NCI-H1092 (cell line): ENCODE results near the gene SLC17A7.

Experiments
- DNase-seq: peaks from one replicate; lab custom pipeline; 2025; lab: John Stamatoyannopoulos, UW

SLC17A7 gene

DNA sequence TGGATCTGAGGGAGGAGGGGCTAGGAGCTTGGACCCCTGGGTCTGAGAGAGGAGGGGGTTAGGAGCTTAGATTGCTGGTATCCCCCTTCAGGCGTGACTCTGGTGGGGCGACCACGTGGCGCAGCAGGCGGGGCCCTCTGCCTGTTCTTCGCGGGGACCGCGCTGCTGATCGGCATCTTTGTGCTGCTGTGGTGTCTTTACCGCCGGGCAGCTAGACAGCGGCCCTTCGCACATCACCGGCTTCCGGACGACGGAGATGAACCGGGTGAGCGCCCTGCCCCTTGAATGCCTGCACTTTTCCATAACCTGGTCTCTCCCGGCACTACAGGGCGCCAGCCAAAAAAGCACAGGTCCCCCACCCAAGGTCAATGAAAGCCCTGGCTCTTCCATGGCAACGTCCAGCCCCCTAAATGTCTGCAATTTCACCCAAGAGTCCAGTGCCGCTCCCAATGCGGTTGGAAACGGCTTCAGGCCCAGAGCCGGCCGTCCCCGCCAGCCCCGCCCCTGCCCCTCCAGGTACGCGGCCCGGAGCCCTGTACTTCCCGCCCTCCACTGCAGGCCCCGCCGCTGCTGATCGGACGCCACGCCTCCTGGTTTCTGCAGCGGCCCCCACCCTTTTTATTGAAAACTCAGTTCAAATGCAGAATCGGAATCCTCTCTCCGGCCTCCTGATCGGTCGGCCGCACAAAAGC is 13.3 kb downstream of the SLC17A7 start:
- no peak for DNase-seq

DNA sequence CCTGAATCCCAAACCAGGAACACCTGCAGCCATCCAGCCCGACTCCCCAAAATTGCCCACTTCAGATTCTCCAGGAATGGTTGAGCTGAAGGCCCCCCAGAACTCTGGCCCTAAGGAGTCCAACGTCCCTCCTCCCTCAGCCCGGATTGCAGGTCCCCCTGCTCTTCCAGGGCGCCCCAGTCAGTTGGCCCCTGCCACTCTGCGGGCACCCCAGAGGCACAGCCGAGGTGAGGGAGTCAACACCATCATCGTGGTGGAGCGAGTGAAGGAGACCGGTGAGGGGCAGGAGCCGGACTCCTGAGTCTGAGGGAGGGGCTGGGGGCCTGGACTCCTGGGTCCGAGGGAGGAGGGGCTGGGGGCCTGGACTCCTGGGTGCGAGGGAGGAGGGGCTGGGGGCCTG is 14.0 kb downstream of the SLC17A7 start:
- no peak for DNase-seq

DNA sequence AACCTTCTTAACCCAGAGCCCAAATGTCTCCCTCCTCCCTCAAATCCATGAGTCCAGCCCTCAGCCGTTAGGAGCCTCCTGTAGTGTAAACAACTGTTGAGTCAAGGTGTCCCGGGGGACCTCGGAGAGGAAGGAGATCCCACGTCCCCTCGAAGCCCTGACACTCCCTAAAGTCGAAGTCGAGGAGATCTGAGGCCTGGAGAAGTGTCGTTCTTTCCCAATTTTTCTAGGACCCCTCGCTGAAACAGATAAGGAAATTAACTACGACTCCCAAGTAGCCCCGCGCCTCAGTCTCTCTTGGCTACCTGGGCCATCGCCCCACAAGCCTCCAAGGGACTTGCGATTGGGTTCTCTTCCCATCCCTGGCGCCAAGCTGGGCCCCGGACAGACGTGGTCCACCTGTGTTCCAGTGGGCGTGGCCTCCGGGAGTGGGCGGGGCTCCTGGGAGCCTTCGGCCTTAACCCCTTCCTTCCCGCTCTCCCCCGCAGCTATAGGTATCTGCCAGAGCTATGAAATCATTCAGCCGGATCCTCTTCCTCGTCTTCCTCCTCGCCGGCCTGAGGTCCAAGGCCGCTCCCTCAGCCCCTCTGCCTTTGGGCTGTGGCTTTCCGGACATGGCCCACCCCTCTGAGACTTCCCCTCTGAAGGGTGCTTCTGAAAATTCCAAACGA is 15.3 kb downstream of the SLC17A7 start:
- DNase-seq = no peak

DNA sequence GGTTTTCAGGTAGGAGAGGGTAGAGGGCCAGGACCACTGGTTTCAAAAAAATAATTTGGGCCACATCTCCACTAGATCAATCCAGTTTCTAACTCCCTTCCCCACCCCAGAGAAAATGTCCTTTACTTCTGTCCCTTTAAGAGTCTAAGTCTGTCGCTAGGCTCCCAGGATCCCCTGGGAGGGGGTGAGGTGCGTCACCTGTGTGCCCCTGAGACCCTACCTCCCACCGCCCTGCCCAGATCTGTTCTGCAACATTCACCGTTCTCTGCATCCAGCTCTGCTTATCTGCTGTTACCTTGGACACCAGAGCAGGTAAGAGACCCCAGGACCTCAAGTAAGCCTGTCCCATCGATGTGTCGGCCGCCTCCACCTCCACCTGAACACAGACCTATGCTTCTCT is 16.1 kb downstream of the SLC17A7 start, which contains the start of gene GFY:
Gene GFY (plus strand): TSS at position 211 of the 400 bp plus-strand sequence. CDS start 1,043 bp downstream, outside the sequence.
- DNase-seq = no peak

DNA sequence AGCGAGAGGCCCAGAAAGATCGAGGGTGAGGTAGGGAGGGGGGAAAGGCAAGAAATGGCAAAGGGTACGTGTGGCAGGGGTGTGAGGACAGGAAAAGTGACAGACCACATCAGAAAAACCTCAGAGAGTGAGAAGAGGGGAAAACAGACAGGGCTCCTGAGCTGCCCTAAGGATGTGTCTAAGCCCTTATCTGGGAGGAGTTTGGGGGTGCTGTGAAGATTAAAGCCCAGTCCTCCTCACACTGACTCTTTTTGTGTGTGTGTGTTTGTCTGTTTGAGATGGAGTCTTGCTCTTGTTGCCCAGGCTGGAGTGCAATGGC is 17.4 kb downstream of the SLC17A7 start:
- no peak for DNase-seq

DNA sequence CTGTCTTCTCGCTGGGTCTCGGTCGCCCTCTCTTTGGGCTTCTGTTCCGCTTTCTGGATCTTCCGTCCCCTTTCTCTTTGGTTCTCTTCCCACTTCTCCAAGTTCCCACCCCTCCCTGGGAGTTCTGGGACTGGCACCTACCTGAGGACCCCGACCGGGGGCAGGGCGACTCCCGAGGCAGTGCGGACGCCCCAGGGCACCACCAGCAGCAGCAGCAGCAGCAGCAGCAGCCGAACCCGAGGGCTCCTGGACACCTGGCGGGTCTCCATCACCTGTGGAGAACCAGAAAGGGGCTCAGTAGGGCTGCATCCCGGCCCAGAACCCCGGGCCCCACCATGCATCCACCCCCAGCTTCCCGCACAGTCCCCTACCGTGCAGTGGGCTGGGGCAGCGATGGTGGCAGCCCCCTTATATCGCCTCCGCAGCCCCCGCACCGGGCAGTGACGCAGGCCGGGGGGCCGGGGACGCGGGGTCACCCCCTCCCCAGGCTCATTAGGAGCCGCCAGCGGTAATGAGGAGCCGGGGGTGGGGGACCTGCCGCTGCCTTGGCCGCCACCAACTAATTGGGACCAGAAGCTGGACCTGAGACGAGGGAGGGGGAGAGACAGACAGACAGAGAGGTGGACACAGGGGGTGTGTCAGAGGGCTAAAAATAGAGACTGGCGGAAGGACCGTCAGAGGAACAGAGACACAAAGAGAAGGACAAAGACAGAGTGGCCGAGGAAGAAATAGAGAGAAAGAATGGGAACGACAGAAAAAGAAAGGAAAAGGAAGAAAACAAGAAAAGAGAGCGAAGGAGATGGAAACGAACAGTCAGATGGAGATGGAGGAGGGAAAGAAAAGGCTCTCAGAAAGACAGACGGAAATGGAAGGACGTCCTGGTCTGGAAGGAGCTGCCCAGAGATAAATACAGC is 18.0 kb downstream of the SLC17A7 start, which contains the start of gene PTH2:
Gene PTH2 (minus strand): TSS at position 371 of the 914 bp plus-strand sequence. CDS start 102 bp downstream, at position 269.
- no peak for DNase-seq

DNA sequence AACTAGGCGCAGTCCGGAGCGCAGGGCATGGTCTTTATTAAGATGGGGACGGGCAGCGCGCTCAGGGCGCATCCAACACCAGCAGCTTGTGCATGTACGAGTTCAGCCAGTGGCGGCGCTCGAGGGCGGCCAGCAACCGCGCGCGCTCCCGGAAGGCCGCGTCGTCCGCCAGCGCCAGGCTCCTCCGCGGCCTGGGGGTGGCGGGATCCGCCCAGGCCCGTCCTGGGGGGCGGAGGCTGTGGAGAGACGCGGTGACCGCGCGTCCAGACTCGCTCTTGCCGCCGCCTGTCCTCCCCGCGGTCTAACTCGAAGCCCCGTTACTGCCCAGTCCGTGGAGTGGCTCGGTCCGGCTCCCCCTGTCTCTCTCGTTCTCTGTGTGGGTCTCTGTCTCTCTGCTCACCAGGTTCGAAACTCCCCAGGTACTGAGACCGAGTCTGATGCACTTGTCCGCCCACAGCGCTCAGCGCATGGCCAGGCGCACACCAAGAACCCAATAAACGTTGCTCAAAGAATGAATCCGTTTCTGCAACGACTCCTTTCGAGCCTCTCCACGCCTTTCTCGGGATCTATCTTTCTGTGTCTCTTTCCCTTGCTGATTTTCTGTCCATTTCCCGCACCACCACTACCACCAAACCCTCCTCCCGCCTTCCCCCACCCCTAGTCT is 18.8 kb downstream of the SLC17A7 start:
- DNase-seq = peak; percentile 9

DNA sequence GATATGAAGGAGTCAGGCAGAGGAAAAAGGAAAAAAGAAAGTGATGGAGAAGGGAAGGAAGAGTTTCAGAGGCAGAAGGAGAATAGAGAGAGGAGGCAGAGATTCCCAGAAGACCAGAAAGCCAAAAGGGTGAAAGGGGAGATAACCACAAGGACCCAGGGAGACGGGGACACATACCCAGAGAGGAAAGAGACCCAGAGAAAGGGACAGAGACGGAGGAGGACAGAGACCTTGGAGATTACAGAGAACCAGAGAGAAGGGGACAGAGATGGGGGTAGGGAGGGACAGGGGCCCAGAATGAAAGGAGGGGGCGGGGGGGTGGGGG is 19.5 kb downstream of the SLC17A7 start:
- DNase-seq = no peak

DNA sequence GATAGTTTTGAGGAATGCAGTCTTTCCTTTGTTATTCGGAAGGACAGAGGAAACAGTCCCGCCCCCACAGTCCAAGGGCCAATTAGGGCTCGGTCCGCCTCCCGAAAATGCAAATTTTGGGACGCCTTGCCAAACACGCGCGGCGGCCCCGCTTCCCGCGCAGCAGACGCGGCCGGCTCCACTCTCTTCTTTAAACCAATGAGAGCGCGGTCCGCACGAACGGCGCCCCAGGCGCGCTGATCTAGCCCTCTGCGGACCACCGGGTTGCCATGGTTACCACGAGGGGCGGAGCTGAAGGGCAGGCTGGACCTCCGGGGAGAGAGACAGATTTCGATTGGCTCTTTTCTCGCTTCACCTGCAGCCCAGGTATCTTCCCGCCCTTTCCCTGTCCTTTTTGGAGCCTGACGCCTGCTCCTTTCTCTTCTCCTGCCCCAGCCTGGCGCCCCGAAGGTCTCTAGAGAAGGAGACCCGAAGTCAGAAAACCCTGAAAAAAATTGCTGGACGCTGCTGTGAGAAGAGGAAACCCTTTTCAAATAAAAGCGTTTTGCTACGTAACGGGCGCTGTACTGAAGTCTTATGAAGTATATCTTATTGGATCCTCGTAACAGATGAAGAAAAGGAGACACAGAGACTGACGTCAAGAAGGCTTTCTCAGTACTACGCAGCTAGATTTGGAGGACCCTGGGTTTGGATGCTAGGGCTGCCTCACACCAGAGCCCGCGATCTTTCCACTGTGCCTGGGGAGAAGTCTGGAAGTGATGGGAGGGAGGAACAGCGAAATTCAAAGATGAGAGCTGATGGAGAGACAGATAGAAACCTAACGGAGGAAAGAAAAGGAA is 20.1 kb downstream of the SLC17A7 start:
- DNase-seq = peak; percentile 61

DNA sequence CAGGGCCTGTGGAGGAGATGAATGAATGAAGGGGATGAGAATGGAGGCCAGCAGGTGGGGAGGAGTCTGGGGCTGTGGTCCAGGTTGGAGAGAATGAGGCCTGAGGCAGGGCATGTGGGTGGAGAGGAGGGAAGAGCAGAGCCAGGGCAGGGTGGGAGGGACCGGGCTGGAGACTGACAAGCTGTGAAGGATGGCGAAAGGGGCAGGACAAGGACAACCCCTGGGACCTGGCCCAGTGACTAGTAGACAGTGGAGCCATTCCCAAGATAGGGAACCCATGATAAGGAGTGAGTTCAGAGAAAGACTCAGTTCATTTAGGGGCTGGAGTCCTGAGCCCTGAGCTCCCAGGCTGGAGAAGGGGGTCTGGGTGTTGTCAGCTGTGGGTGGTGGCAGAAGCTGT is 21.1 kb downstream of the SLC17A7 start:
- no peak for DNase-seq

DNA sequence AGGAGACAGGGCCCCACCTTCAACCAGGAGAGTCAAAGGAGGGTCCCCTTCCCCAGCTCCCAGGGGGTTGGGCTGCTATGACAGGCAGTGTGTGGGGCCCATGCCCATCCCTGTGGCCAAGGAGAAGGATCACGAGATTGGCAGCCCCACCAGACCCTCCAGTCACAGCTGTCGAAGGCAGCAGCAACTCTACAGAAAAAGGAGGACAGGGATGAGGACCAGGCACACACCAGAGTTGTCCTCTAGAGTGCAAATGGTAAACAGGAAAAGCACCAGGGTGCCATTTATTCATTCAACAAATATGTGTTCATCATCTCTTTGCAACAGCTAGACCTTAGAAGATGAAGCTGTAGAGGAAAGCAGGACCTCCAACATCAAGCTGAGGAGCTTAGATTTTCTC is 22.2 kb downstream of the SLC17A7 start:
- no peak for DNase-seq

DNA sequence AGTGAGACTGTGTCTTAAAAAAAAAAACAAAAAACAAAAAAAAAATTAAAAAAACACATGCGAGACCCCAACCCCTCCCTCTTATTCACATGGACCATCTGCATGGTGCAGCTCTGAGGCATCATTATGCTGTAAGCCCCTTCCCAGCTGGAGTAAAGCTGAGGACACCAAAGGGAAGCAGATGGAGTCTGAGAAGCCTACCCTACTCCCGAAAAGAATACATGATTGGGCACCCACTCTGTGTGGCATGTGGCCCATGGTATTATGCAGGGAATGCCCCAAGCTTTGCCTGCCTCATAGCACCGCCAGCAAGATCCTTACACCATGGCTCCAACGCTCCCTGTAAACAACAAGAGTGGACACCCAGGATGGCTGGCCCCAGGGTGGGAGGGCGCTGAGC is 22.8 kb downstream of the SLC17A7 start:
- DNase-seq = no peak

DNA sequence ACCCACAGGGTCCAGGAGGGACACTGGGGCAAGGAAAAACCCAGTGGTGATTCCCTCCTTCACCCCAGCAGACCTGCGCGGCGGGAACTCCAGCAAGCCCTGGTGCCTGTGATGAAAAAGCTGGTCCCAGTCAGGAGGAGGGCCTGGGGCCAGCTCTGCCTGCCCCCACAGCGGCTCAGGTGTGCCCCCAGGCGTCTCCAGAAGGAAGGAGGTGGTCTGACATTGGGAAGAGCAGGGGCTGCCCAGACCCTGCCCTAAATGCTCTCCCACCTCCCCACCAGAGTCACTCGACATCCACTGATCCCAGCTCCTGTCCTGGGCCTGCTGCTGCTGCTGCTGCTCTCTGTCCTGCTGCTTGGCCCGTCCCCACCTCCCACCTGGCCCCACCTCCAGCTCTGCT is 24.2 kb downstream of the SLC17A7 start:
- DNase-seq = no peak

DNA sequence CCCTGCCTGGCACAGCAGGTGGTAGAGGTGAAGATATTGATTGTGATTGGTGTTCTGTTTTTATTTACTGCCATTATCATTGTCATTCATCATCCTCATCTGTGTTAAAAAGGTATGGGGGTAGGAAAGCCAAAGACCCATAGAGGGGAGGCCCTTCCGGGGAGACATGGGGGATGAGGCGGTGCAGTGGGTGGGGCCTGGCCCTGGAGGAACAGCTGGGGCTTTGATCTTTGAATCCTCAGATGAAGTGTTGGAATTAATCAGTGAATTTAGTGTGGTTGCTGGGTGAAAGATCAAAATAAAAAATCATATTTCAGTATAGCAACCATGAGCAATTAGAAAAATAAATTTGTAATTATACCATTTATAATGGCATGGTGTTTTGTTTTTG is 25.5 kb downstream of the SLC17A7 start:
- no peak for DNase-seq

DNA sequence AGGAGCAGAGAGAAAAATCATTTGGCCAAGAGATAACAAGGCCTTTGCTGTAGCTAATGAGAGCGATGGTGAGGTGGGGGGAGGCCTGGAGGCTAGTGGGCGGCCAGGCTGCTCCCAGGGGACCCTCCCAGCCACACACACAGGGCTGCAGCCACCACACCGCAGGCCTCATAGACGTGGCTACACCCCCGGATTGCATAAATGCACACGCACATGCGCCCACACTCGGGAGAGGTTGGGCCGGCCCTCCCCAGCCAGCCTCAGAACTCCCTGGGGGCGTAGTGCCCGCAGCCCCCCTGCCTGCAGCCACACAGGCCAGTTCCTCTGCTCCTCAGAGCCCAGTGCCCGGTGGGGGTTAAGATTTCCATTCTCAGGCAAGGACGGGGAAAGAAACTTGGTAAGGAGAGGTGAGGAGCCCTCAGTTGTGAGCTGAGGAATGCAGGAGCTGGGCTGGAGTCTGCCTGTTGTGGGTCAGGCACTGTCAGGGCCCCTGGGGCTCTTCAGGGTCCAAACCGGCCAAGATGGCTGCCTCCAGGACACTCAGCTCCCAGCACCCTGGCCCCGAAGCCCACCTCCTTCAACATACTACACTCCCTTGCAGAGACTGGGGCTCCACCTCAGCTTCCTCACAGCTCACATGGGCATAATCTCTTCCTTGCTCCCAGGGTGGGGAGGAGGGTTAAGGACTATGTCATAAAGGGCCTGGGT is 26.1 kb downstream of the SLC17A7 start:
- no peak for DNase-seq

DNA sequence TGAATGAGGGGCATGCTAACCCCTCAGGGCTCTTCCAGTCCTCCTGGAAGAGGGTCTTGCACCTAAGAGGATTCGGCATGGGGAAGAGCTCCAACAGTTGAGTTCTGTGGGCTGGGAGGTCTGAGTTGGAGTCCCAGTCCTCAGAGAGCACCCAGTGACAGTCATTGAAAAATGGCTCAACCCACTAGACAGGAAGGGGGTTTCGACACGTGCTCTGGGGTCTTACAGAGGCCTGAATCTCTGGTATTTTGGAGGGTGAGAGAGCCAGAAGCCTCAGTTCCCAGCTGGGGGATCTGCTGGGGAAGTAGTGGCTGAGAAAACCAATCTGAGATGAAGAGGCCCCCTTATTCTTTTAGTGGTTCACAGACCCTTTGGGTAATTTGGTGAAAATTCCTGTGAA is 27.1 kb downstream of the SLC17A7 start:
- DNase-seq = no peak

DNA sequence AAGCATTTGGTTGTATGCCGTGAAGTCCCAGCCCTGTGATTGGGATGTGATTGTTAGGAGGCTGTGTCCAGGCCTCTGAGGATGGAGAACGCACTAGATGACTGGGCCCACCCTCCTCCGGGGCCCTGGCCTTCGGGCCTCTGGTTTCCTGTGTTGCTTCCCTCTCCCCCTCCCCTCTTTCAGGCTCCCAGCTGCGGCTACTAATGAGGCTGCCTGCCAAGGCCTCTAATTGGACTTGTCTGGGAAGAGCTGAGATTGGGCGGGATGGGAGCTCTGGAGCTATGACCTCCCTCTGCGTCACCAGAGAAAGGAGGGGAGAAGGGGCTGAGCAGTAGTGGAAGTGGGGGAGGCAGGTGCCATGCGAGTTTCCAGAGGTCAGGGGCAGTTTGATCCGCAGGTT is 28.0 kb downstream of the SLC17A7 start:
- no peak for DNase-seq

DNA sequence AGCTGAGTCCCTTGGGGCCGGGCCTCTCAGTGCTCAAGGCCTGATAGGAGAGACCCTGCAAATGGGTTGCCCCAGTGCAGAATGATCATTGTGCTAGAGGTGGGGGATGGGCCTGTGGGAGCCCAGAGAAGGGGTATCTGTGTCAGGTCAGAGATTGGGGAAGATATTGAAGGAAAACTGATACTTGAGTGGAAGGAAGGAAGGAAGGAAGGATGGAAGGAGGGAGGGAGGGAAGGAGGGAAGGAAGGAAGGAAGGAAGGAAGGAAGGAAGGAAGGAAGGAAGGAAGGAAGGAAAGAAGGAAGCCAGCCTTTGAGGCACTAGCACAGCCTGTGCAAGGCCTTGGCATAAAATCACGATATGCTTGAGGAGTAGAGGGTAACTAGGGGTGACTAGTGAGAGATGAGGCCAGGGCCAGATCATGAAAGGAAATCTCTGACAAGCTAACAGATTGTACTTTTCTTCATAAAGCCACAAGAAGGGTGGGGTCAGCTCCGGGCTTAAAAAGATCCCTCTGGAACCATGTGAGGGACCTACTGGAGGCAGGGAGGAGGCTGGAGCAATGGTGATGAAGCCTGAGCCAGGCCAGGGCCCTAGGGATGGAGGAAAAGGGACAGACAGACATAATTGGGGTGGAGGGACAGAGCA is 29.5 kb downstream of the SLC17A7 start:
- no peak for DNase-seq

DNA sequence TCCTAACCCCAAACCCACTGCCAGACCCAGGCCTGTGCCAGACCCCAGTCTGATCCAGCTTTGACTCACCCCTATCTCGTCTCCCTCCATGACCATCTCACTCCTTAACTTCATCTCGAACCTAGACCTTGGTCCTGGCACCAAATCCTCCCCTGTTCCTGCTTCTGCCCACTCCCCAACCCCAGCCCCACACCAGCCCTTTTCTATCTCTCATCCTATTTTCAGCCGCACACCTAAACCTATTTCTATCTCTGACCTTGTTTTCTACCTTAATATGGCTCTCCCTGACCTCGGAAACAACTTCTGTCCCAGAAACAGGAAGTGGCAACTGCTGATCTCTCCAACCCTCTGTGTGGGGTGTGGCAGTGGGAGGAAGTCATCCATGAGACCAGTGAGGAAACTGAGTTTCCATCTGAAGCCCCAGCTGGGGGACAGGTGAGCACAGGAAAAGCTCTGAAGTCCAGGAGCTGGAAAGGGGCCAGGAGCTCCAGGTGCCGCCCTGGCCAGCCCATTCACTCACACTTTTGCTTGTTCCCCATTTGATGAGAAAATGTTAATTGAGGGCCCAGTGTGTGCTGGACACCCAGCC is 31.8 kb downstream of the SLC17A7 start:
- DNase-seq = no peak
